ENCODE data around the gene RAB11FIP4. TPM values are rescaled to one million over a fixed set of nuclear protein-coding genes. Genes with fewer than 3 reads are reported as not detected.

The RAB11FIP4 gene
- total and polyA plus RNA-seq, 4 donors, result 5.2 to 19.1 (median 12.8) TPM

- Histone ChIP-seq H3K9ac (ENCODE audit: insufficient read depth in 1 of 2, low read length in 2 of 2) (no peak overlapping the region), H3K27me3 (ENCODE audit: control insufficient read depth in 3 of 3, insufficient read depth in 3 of 3, low read length in 2 of 3) (no peaks in the 10 kb centered on the region), H3K4me3 (no peak overlapping the region), H3K27ac (ENCODE audit: low read depth in 1 of 2, low read length in 1 of 2) (no peak overlapping the region), H3K9me3 (ENCODE audit: control insufficient read depth in 4 of 4, insufficient read depth in 3 of 4, low read length in 3 of 4) (no peaks in the 10 kb centered on the region), H3K36me3 (ENCODE audit: control insufficient read depth in 4 of 4, insufficient read depth in 4 of 4, low read length in 4 of 4) (peaks cover 0 to 19% (median 0%) of the 10 kb centered on the region in 4 donors), H3K4me1 (ENCODE audit: control insufficient read depth in 5 of 5, insufficient read depth in 5 of 5, low read length in 5 of 5) (peaks cover 0 to 8% (median 0%) of the 10 kb centered on the region in 5 donors)
- 87 to 95% methylated on average over 7 of the region's 7 CpGs for WGBS, 2 donors
- ATAC-seq (ENCODE audit: insufficient read depth, low FRiP score) (no peak), DNase-seq (no peak)
- TF ChIP-seq CTCF (IDR thresholded peaks at IDR 0.05; ENCODE audit: control extremely low read depth, extremely low read depth), result no peak
Observed at GRCh38 chr17:31532081-31532480, 140.6 kb downstream of the RAB11FIP4 start.

- H3K27me3 ChIP-seq (ENCODE audit: control insufficient read depth in 3 of 3, insufficient read depth in 3 of 3, low read length in 2 of 3), result no peaks in the 10 kb centered on the region
- H3K4me1 ChIP-seq (ENCODE audit: control insufficient read depth in 5 of 5, insufficient read depth in 5 of 5, low read length in 5 of 5), result peaks cover 0 to 8% (median 0%) of the 10 kb centered on the region in 5 donors
- no peak overlapping the region for H3K27ac ChIP-seq (ENCODE audit: low read depth in 1 of 2, low read length in 1 of 2)
- WGBS, 2 donors, result 94 to 96% methylated on average over 10 of the region's 10 CpGs
- TF ChIP-seq CTCF (IDR thresholded peaks at IDR 0.05; ENCODE audit: control extremely low read depth, extremely low read depth), result no peak
- ATAC-seq (ENCODE audit: insufficient read depth, low FRiP score) (no peak), DNase-seq (no peak)
- peaks cover 0 to 19% (median 0%) of the 10 kb centered on the region in 4 donors for H3K36me3 ChIP-seq (ENCODE audit: control insufficient read depth in 4 of 4, insufficient read depth in 4 of 4, low read length in 4 of 4)
- H3K4me3 ChIP-seq, result no peak overlapping the region
- H3K9me3 ChIP-seq (ENCODE audit: control insufficient read depth in 4 of 4, insufficient read depth in 3 of 4, low read length in 3 of 4), result no peaks in the 10 kb centered on the region
- H3K9ac ChIP-seq (ENCODE audit: insufficient read depth in 1 of 2, low read length in 2 of 2), result no peak overlapping the region
Observed at GRCh38 chr17:31532526-31532925, 141.1 kb downstream of the RAB11FIP4 start.

- DNase-seq (no peak), ATAC-seq (ENCODE audit: insufficient read depth, low FRiP score) (no peak)
- Histone ChIP-seq H3K9me3 (ENCODE audit: control insufficient read depth in 4 of 4, insufficient read depth in 3 of 4, low read length in 3 of 4) (no peaks in the 10 kb centered on the region), H3K4me3 (no peak overlapping the region), H3K27ac (ENCODE audit: low read depth in 1 of 2, low read length in 1 of 2) (no peak overlapping the region), H3K27me3 (ENCODE audit: control insufficient read depth in 3 of 3, insufficient read depth in 3 of 3, low read length in 2 of 3) (no peaks in the 10 kb centered on the region), H3K4me1 (ENCODE audit: control insufficient read depth in 5 of 5, insufficient read depth in 5 of 5, low read length in 5 of 5) (peaks cover 0 to 15% (median 0%) of the 10 kb centered on the region in 5 donors), H3K36me3 (ENCODE audit: control insufficient read depth in 4 of 4, insufficient read depth in 4 of 4, low read length in 4 of 4) (peaks cover 0 to 19% (median 0%) of the 10 kb centered on the region in 4 donors), H3K9ac (ENCODE audit: insufficient read depth in 1 of 2, low read length in 2 of 2) (no peak overlapping the region)
- TF ChIP-seq CTCF (IDR thresholded peaks at IDR 0.05; ENCODE audit: control extremely low read depth, extremely low read depth), result no peak
- 18 to 29% methylated on average over 9 to 10 of the region's 10 CpGs for WGBS, 2 donors
Observed at GRCh38 chr17:31533546-31534155, 142.2 kb downstream of the RAB11FIP4 start.

Data from lung (tissue), 12 donors.